Stimulated activated CD4-positive, alpha-beta T cell treated with anti-CD3 and anti-CD28 coated beads, Interleukin-2, amount 100 ng/mL, for 24 hours (primary cell): ENCODE results near the gene ANAPC2.
"Not testable (repeated sequence)": the region's sequence is repeated elsewhere in the genome, so short reads cannot be mapped to it uniquely, and the experiment has no call there.

Source experiments
- DNase-seq, 2 donors: peaks; one replicate each; pipeline ENCODE4 v3.0.0-alpha.2; 2020

ANAPC2 gene

DNA sequence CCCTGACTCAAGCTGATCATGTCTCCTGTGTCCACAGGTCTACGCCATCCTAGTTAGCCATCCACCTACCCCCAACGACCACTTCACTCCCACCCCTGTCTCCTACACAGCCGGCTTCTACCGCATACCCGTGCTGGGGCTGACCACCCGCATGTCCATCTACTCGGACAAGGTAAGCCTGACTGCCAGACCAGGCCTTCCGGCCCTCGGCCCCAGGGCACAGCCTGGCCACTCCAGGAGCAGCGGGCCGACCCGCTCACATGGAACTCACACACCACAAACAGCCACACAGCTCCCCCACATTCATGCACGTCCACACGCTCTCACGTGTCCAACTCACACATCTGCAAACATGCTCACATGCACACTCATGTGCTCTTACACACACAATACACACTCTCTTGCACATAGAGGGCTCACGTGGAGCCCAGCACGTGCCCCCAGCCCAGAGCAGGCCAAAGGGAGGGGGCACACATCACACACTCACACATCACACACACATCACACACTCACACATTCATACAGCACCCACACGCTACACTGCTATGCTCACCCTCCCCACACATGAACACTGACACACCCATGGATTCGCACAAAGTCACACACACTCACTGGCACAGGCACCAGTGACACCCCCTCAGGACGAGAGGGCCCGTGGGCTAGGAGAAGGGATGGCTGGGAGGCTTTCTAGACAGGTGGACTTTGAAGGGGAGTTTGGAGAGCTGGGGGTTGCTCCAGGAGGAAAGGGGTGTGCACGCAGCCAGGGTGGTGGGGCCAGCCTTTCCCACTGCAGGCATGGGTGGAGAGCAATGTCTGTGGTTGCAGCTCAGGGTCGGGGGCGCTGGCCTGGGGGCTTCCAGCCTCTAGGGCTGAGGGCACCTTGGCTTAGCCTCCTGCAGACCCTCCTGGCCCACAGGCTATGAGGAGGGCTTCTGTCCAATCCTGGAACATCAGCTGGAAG, 46.1 kb downstream of the ANAPC2 start:
- no peak for DNase-seq

DNA sequence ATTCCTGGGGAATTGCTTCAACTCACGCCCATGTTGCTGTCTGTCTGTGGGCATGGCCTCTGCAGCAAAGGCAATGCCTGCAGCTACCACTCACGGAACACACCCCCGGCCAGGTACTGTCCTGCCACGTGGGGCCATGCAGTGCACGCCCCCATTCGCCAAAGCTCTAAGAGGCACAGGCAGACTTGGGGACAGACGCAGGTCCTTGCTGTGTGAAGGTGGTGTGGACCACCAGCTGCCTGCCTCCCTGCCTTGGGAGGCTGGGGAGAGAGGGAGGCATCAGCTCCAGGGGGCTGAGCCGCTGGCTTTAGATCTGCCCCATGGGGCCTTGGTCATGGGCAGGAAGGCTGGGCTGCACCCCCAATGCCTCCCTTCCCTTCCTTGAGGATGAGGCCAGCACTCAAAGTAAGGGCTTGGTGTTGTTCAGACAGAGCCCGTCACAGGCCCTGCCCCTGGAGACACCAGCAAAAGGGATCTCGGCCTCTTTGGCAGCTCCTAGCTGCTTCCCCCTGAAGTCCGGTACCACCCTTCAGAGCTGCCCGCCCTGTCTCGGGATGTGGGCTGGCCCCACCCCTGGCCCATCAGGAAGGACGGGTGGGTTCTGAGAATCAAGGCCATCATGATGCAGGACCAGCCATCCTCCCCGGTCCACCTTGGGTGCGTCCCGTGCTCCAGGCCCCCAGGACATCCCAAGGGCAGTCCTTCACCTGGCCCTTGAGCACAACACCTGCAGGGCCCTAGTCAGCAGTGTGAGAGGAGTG, 47.1 kb downstream of the ANAPC2 start:
- DNase-seq, result no peak

DNA sequence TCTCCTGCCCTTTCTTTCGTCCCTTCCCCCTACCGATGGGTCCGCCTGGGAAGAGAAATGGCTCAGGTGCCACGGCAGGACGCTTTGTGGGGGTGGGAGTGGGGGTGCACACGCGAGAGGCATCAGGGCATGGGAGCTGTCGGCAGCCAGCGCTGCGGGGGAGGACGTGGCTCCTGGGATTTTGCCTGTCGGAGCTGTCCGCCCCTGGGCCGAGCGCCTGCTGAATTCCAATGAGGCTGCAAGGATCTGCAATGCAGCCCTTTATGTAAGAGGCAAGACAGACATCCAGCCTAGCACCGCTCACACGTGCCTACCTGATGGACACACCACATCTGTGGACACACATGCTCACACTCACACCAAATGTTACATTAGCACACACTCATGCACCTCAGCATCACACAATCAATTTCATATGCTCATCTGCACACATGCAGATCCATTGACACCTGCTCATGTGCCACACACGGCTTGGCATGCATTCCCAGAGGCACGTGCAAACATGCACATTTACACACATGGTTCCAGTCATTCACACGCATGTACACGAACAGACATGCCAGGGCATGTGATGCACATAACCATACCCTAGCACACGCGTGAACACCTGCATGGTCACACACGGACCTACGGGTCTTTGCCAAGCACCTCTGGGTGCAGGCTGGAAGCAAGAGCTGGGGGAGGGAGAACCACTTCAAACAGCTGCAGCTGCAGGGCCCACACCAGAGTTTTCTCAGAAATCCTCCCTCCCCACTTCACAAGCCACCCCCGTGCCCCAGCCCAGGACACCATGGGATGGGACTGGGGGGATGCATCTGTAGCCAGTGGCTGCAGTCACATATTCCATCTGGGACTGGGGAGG, 48.0 kb downstream of the ANAPC2 start:
- DNase-seq, result no peak

DNA sequence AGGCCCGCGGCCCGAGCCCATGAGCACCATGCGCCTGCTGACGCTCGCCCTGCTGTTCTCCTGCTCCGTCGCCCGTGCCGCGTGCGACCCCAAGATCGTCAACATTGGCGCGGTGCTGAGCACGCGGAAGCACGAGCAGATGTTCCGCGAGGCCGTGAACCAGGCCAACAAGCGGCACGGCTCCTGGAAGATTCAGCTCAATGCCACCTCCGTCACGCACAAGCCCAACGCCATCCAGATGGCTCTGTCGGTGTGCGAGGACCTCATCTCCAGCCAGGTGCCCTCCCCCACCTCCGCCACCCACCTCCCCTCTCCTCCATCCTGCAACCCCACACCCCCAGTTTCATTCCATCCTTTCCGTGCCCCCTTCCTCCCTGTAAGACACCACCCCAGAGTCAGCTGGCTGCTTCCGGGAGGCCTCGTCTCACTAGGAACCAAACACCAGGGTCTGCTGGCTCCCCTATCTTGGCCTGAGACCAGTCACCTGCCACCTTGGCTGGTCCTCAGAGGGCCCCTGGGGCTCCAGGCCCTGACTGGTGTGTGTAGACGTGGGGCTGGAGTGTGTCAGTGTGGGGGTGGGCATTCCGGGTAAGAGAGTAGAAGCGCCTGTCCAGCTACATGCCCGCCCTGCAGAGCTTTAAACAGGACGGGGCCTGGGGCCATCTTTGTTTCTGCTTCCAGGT, 48.8 kb downstream of the ANAPC2 start:
- no peak for DNase-seq

DNA sequence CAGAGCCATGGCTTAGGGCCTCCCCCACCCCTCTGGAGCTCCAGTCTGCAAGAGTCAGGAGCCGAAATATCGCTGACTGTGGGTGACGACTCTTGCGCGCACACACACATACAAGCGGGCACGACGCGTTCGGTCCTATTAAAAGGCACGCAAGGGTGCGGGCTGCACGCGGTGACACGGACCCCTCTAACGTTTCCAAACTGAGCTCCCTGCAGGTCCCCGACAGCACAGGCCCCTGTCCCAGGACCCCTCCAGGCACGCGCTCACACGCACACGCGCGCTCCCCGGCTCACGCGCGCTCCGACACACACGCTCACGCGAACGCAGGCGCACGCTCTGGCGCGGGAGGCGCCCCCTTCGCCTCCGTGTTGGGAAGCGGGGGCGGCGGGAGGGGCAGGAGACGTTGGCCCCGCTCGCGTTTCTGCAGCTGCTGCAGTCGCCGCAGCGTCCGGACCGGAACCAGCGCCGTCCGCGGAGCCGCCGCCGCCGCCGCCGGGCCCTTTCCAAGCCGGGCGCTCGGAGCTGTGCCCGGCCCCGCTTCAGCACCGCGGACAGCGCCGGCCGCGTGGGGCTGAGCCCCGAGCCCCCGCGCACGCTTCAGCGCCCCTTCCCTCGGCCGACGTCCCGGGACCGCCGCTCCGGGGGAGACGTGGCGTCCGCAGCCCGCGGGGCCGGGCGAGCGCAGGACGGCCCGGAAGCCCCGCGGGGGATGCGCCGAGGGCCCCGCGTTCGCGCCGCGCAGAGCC, 49.5 kb downstream of the ANAPC2 start, which contains the start of gene GRIN1:
Gene GRIN1 (plus strand): TSS at position 433 of the 746 bp plus-strand sequence. CDS start 333 bp downstream, outside the sequence.
- DNase-seq, result peak in 1 of 2 donors; percentile 47

DNA sequence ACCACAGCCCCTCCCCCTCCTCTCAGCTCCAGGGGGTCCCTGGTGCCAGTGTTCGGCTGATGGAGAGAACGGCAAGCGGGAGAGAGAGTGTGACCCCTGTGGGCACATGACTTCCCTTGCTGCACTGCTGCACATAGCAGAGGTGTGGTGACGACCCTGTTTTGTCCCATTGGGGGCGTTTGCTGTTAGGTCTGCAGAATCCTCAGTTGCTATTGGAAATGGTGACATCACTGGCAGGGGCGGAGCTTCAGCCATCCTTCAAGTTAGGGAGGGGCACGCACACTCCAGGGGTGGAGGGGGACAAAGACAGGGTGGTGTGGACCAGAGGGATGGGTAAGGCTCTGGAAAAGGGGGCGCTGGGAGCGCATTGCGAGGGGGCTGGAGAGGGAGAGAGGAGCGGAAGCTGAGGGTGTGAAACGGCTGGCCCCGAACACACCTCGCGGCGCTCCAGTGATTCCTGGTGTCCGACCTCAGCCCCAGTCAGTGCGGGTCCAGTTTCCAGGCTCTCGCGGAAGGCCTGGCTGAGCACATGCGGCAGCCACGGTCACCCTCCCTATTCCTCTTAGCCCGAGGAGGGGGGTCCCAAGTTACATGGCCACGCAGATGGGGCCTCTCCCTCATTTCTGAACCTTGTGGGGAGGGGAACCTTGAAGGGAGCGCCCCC, 50.2 kb downstream of the ANAPC2 start:
- DNase-seq, result no peak

DNA sequence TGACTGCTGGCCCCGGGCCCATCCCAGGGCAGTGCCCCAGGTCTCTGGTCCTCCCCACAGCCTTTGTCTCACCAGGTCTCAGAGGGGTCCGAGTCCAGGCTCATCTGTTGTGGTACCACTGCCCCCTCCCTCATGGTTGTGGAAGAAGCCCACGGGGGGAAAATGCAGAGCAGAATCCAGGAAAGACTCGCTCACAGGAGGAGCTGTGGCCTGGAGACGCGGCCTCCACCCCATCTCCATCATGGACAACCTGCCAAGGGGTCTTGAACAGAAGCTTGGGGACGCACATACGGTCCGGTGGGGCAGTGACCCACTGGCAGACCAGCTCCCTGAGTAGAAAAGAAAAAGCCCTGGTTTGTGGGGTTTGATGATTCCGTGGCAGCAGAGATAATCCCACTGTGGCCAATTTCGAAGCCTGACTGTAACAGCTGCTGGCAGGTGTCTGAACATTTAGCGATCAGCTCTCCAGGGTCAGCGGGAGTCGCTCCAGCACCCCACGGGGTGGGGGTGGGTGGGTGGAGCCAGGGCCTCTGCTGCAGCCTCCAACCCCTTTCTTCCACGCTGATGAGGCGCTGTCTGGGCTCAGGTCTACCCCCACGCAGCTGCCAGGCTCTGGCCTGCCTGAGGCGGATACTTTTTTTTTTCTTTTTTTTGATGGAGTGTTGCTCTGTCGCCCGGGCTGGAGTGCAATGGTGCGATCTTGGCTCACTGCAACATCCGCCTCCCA, 51.3 kb downstream of the ANAPC2 start:
- DNase-seq, result no peak

DNA sequence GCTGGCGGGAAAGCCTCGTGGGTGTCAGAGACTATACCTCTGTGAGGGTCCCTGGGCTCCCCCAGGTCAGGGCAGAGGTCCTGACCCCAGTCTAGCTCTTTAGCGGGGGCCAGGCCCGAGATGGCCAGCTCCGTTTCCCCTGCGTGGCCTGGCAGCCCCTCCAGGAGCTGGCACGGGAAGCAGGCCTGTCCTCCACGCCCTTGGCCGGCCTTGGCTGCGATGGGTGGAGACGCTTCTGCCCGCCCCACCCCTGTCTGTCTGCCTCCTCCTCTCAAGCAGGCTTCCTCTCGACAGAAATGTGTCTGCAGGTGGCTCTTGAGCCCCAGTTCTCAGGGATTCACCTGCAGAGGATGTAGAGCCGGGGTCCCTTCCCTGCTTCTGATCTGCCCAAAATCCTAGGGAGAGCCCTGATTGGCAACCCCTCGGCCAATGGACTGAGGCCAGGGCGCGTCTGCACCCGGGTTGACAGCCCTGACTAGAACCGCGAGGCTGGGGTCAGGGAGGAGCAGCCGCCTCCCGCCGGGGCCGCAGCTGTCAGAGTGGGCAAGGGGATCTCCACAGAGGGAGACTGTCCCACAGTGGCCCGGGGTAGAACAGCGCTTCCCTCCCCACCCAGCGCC, 52.0 kb downstream of the ANAPC2 start:
- DNase-seq, result no peak

DNA sequence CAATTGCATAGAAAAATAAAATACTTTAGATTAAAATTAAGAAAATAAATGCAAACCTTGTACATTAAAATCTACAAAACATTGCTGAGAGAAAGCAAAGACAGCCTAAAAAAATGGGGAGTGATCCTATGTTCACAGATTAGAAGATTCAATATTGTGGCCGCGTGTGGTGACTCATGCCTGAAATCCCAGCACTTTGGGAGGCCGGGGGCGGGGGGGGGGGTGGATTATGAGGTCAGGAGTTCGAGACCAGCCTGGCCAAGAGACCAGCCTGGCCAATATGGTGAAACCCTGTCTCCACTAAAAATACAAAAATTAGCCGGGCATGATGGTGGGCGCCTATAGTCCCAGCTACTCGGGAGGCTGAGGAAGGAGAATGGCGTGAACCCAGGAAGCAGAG, 53.2 kb downstream of the ANAPC2 start:
- not testable (repeated sequence) for DNase-seq

DNA sequence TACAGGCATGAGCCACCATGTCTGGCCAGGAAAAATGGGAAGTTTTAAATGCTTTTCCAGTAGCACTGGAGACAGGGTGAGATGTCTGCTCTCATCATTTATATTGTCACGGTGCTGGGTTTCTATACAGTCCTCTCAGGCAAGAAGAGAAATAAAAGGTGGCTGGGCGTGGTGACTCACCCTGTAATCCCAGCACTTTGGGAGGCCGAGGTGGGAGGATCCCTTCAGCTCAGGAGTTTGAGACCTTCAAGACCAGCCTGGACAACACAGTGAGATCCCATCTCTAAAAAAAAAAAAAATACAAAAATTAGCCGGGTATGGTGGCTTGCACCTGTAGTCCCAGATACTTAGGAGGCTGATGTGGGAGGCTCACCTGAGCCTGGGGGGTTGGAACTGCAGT, 54.2 kb downstream of the ANAPC2 start:
- DNase-seq, result no peak

DNA sequence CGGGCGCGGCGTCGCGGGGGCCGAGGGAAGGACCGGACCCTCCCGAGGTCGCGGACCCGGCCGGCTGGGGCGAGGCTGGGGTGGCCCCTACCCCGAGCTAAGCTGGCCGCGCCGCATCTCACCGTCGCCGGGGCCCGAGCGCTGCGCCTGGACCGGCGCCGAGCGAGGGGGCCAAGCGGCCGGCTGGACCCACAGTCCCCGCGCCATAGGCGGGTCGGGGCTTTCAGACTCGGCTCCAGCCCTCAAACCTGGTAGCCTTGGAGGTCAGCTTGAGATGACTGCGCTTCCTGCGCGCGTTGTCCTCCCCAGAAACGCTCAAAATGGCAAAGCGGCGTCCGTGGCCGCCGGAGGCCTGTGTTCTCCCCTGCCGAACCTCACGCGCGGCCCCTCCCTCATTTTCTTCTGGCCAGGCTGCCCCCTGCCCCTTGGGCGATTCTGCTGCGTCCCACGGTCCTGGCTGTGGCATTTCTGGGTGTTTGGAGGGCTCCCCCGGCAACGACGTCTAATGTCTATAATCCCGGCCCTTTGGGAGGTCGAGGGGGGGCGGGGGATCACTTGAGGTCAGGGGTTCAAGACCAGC, 58.1 kb downstream of the ANAPC2 start:
- DNase-seq, result no peak

DNA sequence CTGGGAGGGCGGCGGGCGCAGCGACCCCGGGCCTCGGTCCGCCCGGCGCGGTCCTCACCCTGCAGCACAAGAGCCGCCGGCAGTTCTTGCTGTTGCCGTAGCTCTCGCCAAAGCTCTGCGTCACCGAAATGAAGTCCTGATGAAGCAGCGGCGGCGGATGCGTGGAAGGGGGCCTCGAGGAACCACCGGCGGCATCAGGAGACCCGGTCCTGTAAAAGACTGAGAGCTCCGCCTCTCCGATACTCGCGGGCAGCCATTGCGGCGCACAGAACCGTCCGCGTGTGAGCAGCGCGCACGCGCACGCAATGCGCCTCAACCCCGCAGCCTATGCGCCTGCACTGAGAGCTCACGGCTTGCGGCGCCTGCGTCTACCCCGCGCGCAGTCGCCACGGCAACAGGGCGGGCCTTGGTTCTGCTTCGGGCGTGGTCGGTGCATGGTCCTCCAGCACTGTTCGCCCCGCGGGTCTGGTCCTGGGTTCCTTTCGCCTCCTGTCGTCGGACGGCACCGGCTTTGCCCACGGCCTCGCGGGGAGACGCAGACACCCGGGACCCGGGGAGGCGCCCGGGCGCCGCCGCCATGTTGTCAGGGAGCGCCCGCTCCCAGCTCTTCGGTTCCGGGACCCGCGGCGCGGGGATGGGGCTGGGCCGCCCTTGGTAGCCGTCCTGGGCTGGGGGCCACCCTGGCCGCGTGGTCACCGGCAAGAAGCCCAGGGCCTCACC, 58.7 kb downstream of the ANAPC2 start:
- peak; percentile 89 to 91 for DNase-seq

DNA sequence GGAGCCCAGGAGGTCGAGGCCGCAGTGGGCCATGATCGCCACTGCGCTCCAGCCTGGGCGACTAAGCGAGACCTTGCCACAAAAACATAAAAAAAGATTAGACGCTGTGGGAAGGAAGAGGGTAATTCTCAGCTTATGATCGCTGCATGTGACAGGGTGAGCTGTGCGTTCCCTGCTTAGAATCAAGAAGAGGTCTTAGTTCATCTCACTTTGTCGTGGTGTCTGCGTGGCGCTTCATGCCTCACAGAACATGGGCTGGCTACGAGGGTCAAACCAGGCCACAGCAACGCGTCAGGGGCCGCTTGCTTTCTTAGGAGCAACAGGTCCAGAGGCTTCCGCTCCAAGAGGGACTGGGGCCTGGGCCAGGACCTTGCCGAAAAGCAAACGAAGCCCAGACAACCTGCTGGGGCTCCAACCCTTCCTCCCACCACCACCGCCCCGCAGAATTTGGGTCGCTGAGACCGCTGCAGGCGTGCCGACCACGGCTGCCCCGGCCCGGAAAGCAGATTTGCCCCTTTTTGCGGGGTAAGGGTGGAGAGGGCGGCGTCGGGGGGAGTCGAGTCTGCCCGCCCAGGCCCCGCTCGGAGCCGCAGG, 59.4 kb downstream of the ANAPC2 start:
- peak in 1 of 2 donors; percentile 40 for DNase-seq

DNA sequence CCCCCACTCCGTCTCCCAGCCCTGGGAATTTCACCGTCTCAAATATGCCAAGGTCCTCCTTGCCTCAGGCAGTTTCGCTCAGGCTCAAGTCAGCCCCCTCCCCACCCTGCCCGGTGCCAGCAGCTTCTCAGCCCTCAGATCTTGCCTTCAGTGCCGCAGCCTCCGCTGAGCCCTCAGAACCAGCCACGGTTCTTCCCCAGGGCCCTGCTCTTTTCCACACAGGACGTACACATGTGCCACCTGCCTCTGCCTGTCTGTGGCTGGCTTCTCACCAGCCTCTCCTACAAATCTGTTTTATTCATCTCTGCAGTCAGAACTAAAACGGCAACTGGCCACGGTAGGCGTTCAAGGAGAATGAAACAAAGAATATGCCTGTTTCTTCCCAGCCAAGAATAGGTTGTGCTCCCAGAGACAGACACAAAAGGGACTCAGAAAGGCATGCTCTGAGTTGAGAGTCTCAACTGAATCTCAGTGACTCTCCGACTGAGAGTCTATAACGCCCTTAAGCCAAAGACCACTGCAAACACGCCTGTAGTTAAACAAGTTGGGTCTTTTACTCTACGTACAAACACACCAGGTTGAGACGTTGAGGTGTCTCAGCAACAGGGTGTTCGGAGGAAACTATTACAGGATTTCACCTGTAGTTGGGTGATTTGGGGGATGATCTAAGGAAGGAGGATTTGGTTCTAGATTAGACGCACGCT, 60.0 kb downstream of the ANAPC2 start:
- peak; percentile 37 to 43 for DNase-seq

DNA sequence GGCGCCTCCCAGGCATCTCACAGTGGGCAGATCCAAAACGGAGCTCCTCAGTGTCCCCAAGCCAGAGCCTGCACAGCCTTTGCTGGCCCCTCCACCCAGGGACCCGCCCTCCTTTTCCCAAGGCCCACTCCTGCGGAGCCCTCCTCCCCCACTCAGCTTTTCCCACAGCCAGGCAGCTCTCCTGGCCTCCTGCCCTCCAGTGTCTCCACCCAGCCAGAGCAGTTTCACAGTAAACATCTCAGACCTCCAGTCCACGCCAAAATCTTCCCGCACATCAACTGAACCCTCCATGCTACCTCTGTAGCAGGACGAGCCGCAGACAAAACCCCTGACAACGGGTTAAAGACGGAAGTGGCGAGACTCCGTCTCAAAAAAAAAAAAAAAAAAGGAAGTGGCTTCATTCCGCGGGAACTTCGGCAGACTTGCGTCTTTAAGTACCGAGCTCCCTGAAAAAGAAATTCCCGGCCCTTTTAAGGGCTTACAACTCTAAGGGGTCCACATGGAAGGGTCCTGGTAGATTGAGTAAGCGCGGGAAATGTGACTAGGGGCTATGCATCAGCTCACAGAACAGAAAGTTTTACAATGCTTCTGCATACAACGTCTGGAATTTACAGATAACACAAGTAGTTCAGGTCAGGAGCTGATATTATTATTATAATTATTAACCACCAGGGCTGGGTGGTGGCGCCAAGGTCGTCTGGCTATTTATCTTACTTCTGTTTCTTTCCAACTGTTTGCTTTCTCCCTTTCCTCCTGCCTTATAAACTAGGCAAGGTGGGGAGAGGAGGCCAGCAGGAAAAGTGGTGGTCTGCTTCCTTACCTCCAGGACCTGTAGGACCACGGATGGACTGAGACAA, 60.8 kb downstream of the ANAPC2 start:
- DNase-seq, result peak; percentile 40 to 49

DNA sequence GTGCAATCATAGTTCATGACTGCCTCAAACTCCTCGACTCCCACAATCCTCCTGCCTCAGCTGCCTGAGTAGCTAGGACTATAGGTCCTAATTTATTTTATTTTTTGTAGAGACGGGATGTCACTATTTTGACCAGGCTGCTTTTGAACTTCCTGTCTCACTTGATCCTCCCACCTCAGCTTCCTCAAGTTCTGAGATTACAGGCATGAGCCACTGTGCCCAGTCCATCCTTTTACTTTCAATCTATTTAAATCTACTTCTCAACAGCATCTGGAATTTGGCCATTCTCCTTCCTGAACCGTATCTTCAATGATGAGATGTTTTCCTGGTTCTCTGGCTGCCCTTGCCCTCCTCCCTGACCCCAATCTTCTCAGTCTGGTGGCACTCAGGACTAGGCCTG, 61.6 kb downstream of the ANAPC2 start:
- no peak for DNase-seq
